Fibroblast of lung (primary cell): ENCODE results near the gene VPS11. TPM values are rescaled to one million over a fixed set of nuclear protein-coding genes. Genes with fewer than 3 reads are reported as not detected.

ENCODE experiments used
- DNase-seq, 2 donors: peaks; one replicate each; pipeline versions ENCODE4 v3.0.0 to v3.0.0-alpha.2; 2010; ENCODE audit warnings: low read depth in 2 of 2
- H2AFZ ChIP-seq: 2 replicates; pipeline ENCODE4 v1.5.1; 2012; ENCODE audit warnings: low read length, control low read depth, inconsistent platforms
- H3K27ac ChIP-seq: 2 replicates; pipeline ENCODE4 v1.5.1; 2011; ENCODE audit warnings: low read length, control low read depth; ENCODE audit not compliant: insufficient read depth
- H3K27me3 ChIP-seq: 2 replicates; pipeline ENCODE4 v1.5.1; 2011; ENCODE audit warnings: mild to moderate bottlenecking, low read length; ENCODE audit not compliant: control insufficient read depth, insufficient read depth
- H3K36me3 ChIP-seq: 2 replicates; pipeline ENCODE4 v1.5.1; 2011; ENCODE audit warnings: low read length; ENCODE audit not compliant: control insufficient read depth, insufficient read depth
- H3K4me1 ChIP-seq: 2 replicates; pipeline ENCODE4 v1.5.1; 2011; ENCODE audit warnings: low read length; ENCODE audit not compliant: control insufficient read depth, insufficient read depth; ENCODE audit errors: extremely low read depth
- H3K4me2 ChIP-seq: 2 replicates; pipeline ENCODE4 v1.5.1; 2011; ENCODE audit warnings: low read length, control low read depth; ENCODE audit not compliant: insufficient read depth; ENCODE audit errors: extremely low read depth
- H3K4me3 ChIP-seq, 4 experiments: fragments of 200-600 bp in 1 of 4; sonication (generic) in 1 of 4; replicated peaks in 1 of 4; 2 replicates each; pipeline ENCODE4 v1.5.1; 2011 to 2016; ENCODE audit warnings: low read length in 4 of 4, low read depth in 3 of 4, mild to moderate bottlenecking in 3 of 4, control low read depth in 2 of 4, inconsistent platforms in 1 of 4, mixed read lengths in 1 of 4; ENCODE audit not compliant: insufficient read depth in 1 of 4; ENCODE audit errors: control extremely low read depth in 1 of 4
- H3K79me2 ChIP-seq: 2 replicates; pipeline ENCODE4 v1.5.1; 2012; ENCODE audit warnings: mild to moderate bottlenecking, low read length, inconsistent platforms; ENCODE audit not compliant: control insufficient read depth, insufficient read depth
- H3K9ac ChIP-seq: 2 replicates; pipeline ENCODE4 v1.5.1; 2011; ENCODE audit warnings: mild to moderate bottlenecking, low read length, control low read depth; ENCODE audit not compliant: insufficient read depth
- H3K9me3 ChIP-seq: 2 replicates; pipeline ENCODE4 v1.5.1; 2012; ENCODE audit warnings: low read depth, low read length; ENCODE audit not compliant: control insufficient read depth, insufficient read depth
- H4K20me1 ChIP-seq: 2 replicates; pipeline ENCODE4 v1.5.1; 2011; ENCODE audit warnings: low read length; ENCODE audit not compliant: control insufficient read depth, insufficient read depth; ENCODE audit errors: extremely low read depth
- CTCF ChIP-seq, 2 donors: IDR thresholded peaks in 1 of 2; conservative IDR thresholded peaks in 1 of 2; 1 replicate in 1 of 2; 2 replicates in 1 of 2; pipeline ENCODE4 v1.5.1; 2011 to 2012; ENCODE audit warnings: low read length in 2 of 2, control low read depth in 1 of 2, inconsistent platforms in 1 of 2, low read depth in 1 of 2, mild to moderate bottlenecking in 1 of 2
- EZH2 ChIP-seq: IDR thresholded peaks from 2 replicates; pipeline ENCODE4 v1.5.1; 2012; ENCODE audit warnings: low read length, control low read depth, mild to moderate bottlenecking; ENCODE audit errors: missing control alignments
- polyA plus RNA-seq, 2 donors: library from polyadenylated mRNA; depleted of rRNA in 1 of 2; stranded (reverse) in 1 of 2; unstranded in 1 of 2; fragments of >200 nt; gene quantifications; 2 replicates each; pipeline ENCODE4 v1.2.1, GENCODE V29; 2011 to 2012; ENCODE audit warnings: missing spikeins in 1 of 2
- total RNA-seq: library from RNA; depleted of rRNA; stranded (reverse); fragments of >200 nt; gene quantifications from 2 replicates; pipeline ENCODE4 v1.2.1, GENCODE V29; 2014

The VPS11 gene
- total and polyA plus RNA-seq, 2 donors (not counting 1 experiment from before 2014, with no cell fraction given), result 9.1 to 34.3 TPM

DNA sequence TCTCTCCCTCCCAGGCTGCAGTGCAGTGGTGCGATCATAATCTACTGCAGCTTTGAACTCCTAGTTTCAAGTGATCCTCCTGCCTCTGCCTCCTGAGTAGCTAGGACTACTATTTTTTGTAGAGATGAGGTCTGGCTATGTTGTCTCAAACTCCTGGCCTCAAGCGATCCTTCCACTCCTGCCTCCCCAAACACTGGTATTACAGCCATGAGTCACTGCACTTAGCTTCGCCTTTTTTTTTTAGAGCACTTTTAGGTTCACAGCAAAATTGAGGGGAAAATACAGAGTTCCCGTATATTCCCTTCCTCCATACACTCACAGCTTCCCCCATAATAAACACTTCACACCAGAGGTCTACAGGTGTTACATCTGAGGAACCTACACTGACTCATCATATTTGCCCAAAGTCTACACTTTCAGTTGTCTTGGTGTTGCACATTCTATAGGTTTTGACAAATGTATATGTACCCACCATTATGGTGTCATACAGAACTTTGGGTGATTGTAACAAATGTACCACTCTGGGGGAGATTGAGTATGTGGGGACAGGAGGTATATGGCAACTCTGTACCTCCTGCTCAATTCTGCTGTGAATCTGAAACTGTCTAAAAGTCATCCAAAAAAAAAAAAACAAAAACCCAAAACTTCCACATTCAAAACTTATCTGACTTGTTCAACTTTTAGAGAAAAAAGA lies 25.6 kb upstream of the VPS11 start:
- Histone ChIP-seq H3K79me2 (no peaks in the 10 kb centered on the region), H3K36me3 (peaks cover 7% of the 10 kb centered on the region), H3K27me3 (no peaks in the 10 kb centered on the region), H3K9me3 (no peaks in the 10 kb centered on the region), H3K4me1 (no peaks in the 10 kb centered on the region), H3K4me2 (no peak overlapping the region), H4K20me1 (no peaks in the 10 kb centered on the region), H3K9ac (no peak overlapping the region), H3K4me3 (no peak overlapping the region), H2AFZ (no peak overlapping the region), H3K27ac (no peak overlapping the region)
- TF ChIP-seq CTCF (conservative IDR thresholded peaks at IDR 0.05 in 1 of 2, IDR thresholded peaks at IDR 0.05 in 1 of 2; ENCODE audit: low read depth in 1 of 2, low read length in 2 of 2) (no peak), EZH2 (no peak)
- DNase-seq, result peak in 1 of 2 donors; percentile 19

- H3K9me3 ChIP-seq, result no peaks in the 10 kb centered on the region
- no peaks in the 10 kb centered on the region for H3K27me3 ChIP-seq
- no peaks in the 10 kb centered on the region for H3K4me1 ChIP-seq
- no peak for TF ChIP-seq CTCF (conservative IDR thresholded peaks at IDR 0.05 in 1 of 2, IDR thresholded peaks at IDR 0.05 in 1 of 2; ENCODE audit: low read depth in 1 of 2, low read length in 2 of 2)
- no peak for TF ChIP-seq EZH2
- H2AFZ ChIP-seq, result no peak overlapping the region
- H3K36me3 ChIP-seq, result peaks cover 7% of the 10 kb centered on the region
- DNase-seq, result no peak
- H3K27ac ChIP-seq, result no peak overlapping the region
- H3K4me3 ChIP-seq, result no peak overlapping the region
- no peaks in the 10 kb centered on the region for H4K20me1 ChIP-seq
- H3K79me2 ChIP-seq, result no peaks in the 10 kb centered on the region
- no peak overlapping the region for H3K9ac ChIP-seq
- no peak overlapping the region for H3K4me2 ChIP-seq
These were observed 24.7 kb upstream of the VPS11 start for GRCh38 chr11:119042927-119043326.

GRCh38 chr11:119044708-119045107 lies 22.9 kb upstream of the VPS11 start:
- H3K9me3 ChIP-seq, result no peaks in the 10 kb centered on the region
- no peaks in the 10 kb centered on the region for H3K79me2 ChIP-seq
- peaks cover 21% of the 10 kb centered on the region for H3K36me3 ChIP-seq
- TF ChIP-seq CTCF (conservative IDR thresholded peaks at IDR 0.05 in 1 of 2, IDR thresholded peaks at IDR 0.05 in 1 of 2; ENCODE audit: low read depth in 1 of 2, low read length in 2 of 2) (peak in 1 of 2 donors; percentile 9), EZH2 (no peak)
- no peak overlapping the region for H3K27ac ChIP-seq
- H3K9ac ChIP-seq, result no peak overlapping the region
- no peak overlapping the region for H2AFZ ChIP-seq
- H3K4me1 ChIP-seq, result no peaks in the 10 kb centered on the region
- no peak overlapping the region for H3K4me2 ChIP-seq
- no peak overlapping the region for H3K4me3 ChIP-seq
- H3K27me3 ChIP-seq, result no peaks in the 10 kb centered on the region
- no peak for DNase-seq
- H4K20me1 ChIP-seq, result no peaks in the 10 kb centered on the region
